Thyroid gland (tissue), 4 donors: Measurements from ENCODE around the gene IGSF10. TPM values are rescaled to one million over a fixed set of nuclear protein-coding genes. Genes with fewer than 3 reads are reported as not detected.

Source experiments
- DNase-seq, 2 donors: peaks; one replicate each; pipeline ENCODE4 v3.0.0-alpha.2; 2019
- H3K27ac ChIP-seq, 3 donors: fragments of 200-600 bp; sonication (generic); 1 replicate in 2 of 3; 2 replicates in 1 of 3; pipeline ENCODE4 v1.5.1; 2016 to 2019; ENCODE audit warnings: mild to moderate bottlenecking in 1 of 3, moderate library complexity in 1 of 3
- H3K27me3 ChIP-seq: fragments of 200-600 bp; sonication (generic); one replicate; pipeline ENCODE4 v1.5.1; 2019
- H3K36me3 ChIP-seq, 2 donors: fragments of 200-600 bp; sonication (generic); one replicate each; pipeline ENCODE4 v1.5.1; 2016 to 2019
- H3K4me1 ChIP-seq, 2 donors: fragments of 200-600 bp; sonication (generic); one replicate each; pipeline ENCODE4 v1.5.1; 2017 to 2019
- H3K4me3 ChIP-seq, 3 donors: fragments of 200-600 bp; sonication (generic); replicated peaks in 1 of 3; 1 replicate in 2 of 3; 2 replicates in 1 of 3; pipeline ENCODE4 v1.5.1; 2016; ENCODE audit warnings: mild to moderate bottlenecking in 1 of 3
- H3K9me3 ChIP-seq: fragments of 200-600 bp; sonication (generic); one replicate; pipeline ENCODE4 v1.5.1; 2017
- CTCF ChIP-seq, 6 experiments: fragments of 200-600 bp in 3 of 6; fragments of 450-650 bp in 3 of 6; sonication (generic) in 3 of 6; IDR thresholded peaks; one replicate each; pipeline ENCODE4 v1.5.1; 2016 to 2019; ENCODE audit warnings: antibody characterized with exemption in 6 of 6, mild to moderate bottlenecking in 2 of 6, inconsistent platforms in 1 of 6, moderate library complexity in 1 of 6
- POLR2A ChIP-seq, 2 donors: fragments of 450-650 bp; IDR thresholded peaks; one replicate each; pipeline ENCODE4 v1.6.1; 2017; ENCODE audit warnings: antibody characterized with exemption in 2 of 2, mild to moderate bottlenecking in 2 of 2, moderate library complexity in 1 of 2
- WGBS, 2 donors: methylation state at CpG; one replicate each; pipeline ENCODE4 v1.1.5; 2017; 5-methylcytosine and 5-hydroxymethylcytosine counted together
- intact Hi-C: fragments of 100-400 bp; cut with DNase I; formaldehyde crosslinking; loops from one replicate; pipeline ENCODE4 v1.15.1; 2023
- small RNA-seq: library from RNA; depleted of rRNA; stranded (forward); fragments of <200 nt; gene quantifications from one replicate; pipeline ENCODE3, GENCODE V24; 2016
- total RNA-seq, 4 donors: library from RNA; depleted of rRNA; stranded (reverse); fragments of >200 nt; gene quantifications; one replicate each; pipeline ENCODE4 v1.2.3, GENCODE V29; 2016

The IGSF10 gene
- total RNA-seq, 4 donors from 2014 or later, result 2.4 to 6.8 (median 5.8) TPM

GRCh38 chr3:151412989-151413388 is 47.9 kb downstream of the IGSF10 start:
- WGBS, 2 donors, result 86 to 94% methylated on average over 5 of the region's 5 CpGs
- Histone ChIP-seq H3K36me3 (no peaks in the 10 kb centered on the region), H3K4me1 (no peaks in the 10 kb centered on the region), H3K9me3 (no peaks in the 10 kb centered on the region), H3K27ac (no peak overlapping the region), H3K4me3 (no peak overlapping the region), H3K27me3 (no peaks in the 10 kb centered on the region)
- no peak for TF ChIP-seq CTCF (IDR thresholded peaks at IDR 0.05)
- TF ChIP-seq POLR2A (IDR thresholded peaks at IDR 0.05), result no peak
- intact Hi-C loops, result no loop called here
- DNase-seq, result no peak

Small RNA genes lying within 50 kb of the gene (small RNA-seq; reads per million reads assigned to genes)
- not detected for gene AC117454.1

Other genes with a start within 250 kb of the IGSF10 start
- 1 to 10 TPM; 1.8 to 9.5 (median 2.5) TPM for gene P2RY14, start 182.5 kb downstream of the IGSF10 start, total RNA-seq
- not detected for gene GPR87, start 144.2 kb downstream of the IGSF10 start, total RNA-seq
- 1 to 10 TPM in 2 of 4 donors, under 1 TPM in 2; 0.63 to 1.8 (median 0.89) TPM for gene P2RY13, start 131.5 kb downstream of the IGSF10 start, total RNA-seq
- 1 to 10 TPM in 2 of 4 donors, under 1 TPM in 2; 0.49 to 1.8 (median 1.1) TPM for gene P2RY12, start 76.3 kb downstream of the IGSF10 start, total RNA-seq